HG02870 (cell line): ENCODE data around the gene IP6K2.
A peak's percentile ranks its signal among the peaks of the same experiment; 100 is the strongest.

Experiments
- ATAC-seq: cut with Tn5 transposase; IDR thresholded peaks from one replicate; pipeline ENCODE4 v1.9.1; 2021; ENCODE audit warnings: mild to moderate bottlenecking, moderate library complexity; ENCODE audit not compliant: unreplicated experiment

The IP6K2 gene

DNA sequence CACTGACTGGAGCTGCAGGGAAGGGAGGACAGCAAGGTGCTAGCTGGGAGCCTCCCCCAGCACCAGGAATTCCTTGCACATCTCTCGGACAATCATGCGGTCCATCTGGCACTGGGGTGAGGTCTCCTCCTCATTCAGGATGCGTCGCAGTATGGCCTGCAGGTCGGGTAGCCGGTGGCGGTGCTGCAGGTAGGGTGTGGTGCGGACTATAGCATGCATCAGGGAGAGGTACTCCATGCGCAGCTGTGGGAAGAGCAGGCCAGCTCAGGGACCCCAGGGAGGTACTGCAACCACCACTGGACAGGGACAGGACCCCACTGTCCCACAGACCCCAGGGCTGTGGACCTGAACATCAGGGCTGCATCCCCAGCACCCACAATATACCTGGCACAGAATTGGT, 42.5 kb downstream of the IP6K2 start:
- no peak for ATAC-seq

GRCh38 chr3:48672522-48672921, 44.5 kb downstream of the IP6K2 start:
- ATAC-seq, result no peak

DNA sequence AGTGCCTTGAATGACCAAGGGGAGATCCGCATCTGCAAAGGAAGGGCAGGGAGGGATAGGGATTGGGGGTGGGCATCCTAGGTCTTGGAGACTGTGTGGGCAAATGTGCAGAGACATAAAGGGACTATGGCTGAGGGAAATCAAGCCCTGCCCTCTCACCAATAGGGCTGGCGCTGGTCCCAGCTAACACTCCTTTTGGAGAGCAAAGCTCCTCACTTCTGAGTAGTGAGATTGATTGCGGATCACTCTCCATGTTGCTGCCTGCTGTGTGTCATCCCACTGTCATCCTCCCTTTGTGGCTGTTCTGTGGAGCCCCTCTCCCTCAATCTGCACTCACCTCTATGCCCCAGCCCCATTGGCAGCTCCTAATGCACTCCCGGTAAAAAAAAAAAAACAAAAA, 52.1 kb downstream of the IP6K2 start:
- ATAC-seq, result no peak

- no peak for ATAC-seq
Measured at GRCh38 chr3:48664313-48664644, 52.7 kb downstream of the IP6K2 start.

GRCh38 chr3:48663489-48664312, 53.3 kb downstream of the IP6K2 start:
- ATAC-seq, result peak; percentile 81

DNA sequence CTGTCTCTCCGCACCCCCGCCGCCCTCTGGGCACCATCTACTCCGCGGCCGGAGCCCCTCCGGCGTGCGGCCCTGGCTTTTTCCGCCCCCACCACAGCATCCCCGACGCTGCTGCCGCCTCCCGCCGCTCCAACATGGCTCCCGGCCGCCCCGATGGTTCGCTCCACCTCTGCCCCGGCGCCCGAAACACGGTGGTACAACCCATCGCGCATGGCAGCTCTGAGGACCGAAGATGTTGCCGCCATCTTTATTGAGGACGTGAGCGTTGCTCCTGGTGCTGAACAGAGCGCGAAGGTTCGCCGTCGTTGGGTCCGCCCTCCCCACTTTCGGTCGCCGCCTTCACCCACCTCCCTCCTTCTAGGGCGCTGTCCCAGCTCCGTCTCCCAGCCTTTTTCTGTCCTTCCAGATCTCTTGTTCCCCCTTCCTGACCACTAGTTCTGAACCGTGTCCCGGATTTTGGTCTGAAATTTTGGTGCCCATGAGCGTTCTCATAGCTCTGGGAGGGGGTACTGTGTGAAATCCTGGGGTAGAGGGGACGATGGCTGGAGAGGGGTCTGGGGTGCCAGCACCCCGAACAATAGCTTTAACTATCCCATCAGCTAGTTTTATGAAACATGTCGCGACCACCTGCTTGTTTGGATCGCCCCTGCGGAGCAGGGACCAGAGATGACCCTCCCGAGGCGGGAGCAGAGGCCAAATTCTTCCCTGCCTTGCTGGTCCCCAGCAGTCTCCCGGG, 54.1 kb downstream of the IP6K2 start, which contains the start of gene CELSR3:
CELSR3 (minus strand) TSS at position 134 of the 736 bp plus-strand sequence. CDS start 252 bp downstream, outside the sequence.
- no peak for ATAC-seq

DNA sequence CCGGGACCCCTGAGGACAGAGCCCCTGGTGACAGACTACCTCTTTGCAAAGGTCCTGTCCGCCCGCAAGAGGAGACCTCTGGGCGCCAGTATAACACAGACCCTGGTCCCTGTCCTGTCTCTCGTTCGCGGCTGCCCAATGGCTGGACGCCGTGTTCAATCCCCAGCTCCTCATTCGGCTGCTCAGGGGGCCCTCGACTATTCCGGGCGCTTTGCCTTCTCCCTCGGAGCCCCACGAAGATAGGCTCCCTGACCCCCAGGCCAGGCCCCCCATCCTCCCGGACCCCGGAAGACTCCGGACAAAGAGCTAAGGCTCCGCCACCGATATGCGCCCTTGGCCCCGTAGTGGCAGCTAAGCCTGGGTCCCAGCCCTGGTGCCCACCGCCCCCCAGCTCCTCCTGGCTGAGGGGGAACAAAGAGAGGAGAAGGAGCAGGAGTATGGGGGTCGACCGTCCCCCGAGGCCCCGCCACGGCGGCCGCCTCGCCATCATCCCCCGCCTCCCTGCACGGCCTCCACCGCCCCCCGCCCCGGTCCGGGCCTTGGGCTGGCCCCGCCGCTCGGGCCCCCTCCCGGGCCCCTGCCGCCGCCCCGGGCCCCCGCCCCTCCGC, 54.8 kb downstream of the IP6K2 start:
- ATAC-seq, result no peak

- ATAC-seq, result no peak
Measured at GRCh38 chr3:48661501-48662144, 55.4 kb downstream of the IP6K2 start.

DNA sequence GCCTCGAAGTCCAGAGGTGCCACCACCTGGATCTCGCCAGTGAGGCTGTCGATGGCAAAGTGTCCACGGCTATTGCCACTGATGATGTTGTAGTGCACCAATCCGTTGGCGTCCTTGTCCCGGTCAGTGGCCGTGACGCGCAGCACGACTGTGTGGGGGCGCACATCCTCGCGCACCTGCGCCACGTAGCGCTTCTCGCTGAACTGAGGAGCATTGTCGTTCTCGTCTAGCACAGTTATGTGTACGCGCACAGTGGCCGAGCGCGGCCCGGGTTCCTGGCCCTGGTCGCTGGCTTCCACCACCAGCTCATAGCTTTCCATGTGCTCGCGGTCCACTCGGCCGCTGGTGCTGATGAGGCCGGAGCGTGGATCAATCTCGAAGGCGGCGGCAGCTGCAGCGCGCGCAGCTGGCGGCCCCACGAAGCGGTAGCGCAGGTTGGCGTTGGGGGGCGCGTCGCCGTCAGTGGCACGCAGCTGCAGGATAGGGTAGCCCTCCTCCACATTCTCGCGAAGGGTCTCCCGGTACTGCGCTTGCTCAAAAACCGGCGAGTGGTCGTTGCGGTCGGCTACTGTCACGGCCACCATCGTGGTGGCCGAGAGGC, 56.1 kb downstream of the IP6K2 start:
- no peak for ATAC-seq

DNA sequence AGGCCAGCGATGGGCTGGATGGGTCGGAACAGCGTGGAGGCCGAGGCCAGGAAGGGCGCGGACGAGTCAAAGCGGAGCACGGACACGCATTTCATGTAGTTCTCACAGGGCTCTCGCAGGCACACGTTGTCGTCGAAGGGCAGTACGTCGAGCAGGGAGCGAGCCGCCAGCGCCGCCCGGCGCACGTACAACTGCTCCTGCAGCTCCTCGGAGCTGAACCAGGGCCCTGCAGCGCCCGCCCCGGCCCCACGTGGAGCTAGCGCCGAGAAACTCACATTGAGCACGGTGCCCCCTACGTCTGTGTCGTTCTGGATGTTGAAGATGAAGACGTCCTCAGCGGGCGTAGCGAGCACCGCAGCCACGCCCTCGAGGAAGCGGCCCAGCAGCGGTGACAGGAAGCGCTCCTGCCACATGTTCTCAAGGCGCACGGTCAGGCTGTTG, 60.2 kb downstream of the IP6K2 start:
- no peak for ATAC-seq

DNA sequence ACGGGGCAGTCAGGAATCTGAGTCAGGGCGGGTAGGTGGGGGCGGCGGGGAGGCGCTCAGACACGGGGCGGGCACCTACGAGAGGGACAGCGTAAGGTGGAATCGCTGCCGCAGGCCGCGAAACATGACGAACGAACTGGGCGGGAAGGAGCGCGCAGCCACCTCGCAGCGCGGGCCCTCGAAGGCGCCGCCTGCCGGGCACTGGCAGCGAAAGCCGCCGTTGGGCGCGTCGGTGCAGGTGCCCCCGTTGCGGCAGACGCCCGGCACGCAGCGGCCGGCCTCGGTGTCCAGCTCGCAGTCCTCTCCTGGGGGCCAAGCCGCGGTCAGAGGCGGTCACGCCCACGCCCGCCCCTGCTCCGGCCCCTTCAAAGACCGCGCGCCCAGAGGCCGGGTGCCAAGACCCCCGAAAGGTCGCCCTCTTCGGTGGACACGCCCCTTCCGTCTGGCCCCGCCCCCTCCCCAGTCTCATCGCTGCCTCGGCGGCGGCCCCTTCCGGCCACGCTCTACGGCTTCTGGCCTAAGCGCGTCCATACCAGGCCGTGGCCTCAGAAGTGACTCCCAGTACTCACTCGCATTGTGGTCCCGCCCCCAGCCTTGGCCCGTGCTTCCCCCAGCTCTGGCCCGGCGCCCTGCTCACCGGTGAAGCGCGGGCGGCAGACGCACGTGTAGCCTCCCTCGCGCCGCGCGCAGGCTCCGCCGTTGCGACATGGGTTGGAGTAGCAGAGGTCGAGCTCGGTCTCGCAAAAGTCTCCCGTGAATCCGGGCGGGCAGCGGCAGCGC, 60.8 kb downstream of the IP6K2 start:
- peak; percentile 50 for ATAC-seq

GRCh38 chr3:48655606-48656005, 61.4 kb downstream of the IP6K2 start:
- no peak for ATAC-seq

DNA sequence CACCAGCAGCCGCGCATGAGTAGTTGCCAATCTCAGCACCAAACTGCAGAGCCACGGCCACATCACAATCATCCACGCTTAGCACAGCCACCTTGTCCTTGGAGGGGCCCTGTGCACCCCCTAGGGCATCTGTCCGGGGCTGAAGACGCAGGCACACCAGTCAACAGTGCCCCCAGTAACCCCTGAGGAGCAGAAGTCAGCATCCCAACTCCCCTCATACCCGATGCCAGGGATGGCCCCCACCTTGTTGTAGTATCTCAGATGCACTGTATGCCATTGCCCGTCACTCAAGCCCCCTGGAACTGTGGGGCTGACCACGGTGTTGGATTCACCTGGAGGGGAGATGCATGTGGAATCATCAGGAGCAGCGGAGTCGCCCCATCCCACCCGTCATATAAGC, 62.0 kb downstream of the IP6K2 start:
- ATAC-seq, result no peak

GRCh38 chr3:48652923-48653715, 63.9 kb downstream of the IP6K2 start:
- ATAC-seq, result no peak

- ATAC-seq, result no peak
Measured at GRCh38 chr3:48651771-48652170, 65.2 kb downstream of the IP6K2 start.

GRCh38 chr3:48650723-48651122, 66.3 kb downstream of the IP6K2 start:
- no peak for ATAC-seq

- no peak for ATAC-seq
Measured at GRCh38 chr3:48648188-48648850, 68.7 kb downstream of the IP6K2 start.

GRCh38 chr3:48647714-48648113, 69.3 kb downstream of the IP6K2 start:
- no peak for ATAC-seq
